ENCODE measurements around the gene SCAMP3.
A peak's percentile ranks its signal among the peaks of the same experiment; 100 is the strongest.
"Not testable (repeated sequence)": the region's sequence is repeated elsewhere in the genome, so short reads cannot be mapped to it uniquely, and the experiment has no call there.

Gene SCAMP3

GRCh38 chr1:155254228-155254713 is 7.9 kb downstream of the SCAMP3 start:
- DNase-seq = no peak

DNA sequence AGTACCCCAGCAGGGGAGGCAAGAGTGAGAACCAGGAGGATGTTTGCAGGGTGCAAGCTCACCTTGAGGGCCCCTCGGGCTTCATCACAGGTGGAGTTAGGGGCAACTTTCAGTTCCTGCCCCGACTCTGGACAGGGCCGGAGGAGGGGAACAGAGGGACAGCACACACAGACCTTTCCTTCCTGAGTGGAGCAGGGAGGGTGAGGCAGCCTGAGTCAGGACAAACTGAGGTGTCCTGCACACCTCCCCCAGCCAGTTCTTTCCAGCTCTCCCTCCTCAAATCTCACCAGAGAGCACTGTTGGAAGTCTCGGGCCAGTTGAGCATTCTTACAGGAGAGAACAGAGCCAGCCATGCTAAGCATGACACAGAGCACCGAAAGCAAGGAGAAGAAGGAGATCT is 8.4 kb downstream of the SCAMP3 start:
- DNase-seq = no peak

DNA sequence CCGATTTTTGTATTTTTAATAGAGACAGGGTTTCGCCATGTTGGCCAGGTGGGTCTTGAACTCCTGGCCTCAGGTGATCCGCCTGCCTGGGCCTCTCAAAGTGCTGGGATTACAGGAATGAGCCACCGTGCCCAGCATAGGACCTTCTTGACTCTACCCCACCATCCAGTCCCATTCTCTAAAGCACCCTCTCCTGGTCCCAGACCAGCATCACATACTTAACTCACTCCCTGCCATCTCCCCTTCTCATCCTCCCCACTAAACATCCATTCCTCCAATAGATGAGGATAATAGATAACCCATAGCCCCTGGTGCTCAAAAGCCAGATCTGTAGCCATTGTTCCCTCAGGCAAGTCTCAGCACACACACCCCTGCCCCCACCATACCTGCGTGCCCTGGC is 9.0 kb downstream of the SCAMP3 start:
- DNase-seq = no peak

DNA sequence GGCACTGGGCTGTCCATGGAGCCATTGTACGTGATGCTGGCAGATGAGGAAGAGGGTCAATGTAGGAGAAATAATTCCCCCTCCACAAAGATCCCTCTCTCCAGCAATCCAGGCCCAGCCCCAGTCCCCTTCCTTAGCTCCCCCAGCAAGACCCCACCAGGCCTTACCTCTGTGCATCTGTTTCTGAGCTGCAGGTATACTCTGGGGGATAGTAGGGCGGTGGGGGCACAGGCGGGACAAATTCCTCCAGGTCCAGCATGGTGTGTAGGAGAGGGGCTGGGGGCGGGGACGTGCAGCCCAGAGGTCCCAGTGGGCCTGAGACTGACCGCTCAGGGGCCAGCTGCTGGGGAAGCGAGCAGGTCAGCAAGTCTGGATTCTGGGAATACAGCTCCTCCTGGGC is 10.6 kb downstream of the SCAMP3 start:
- DNase-seq = no peak

GRCh38 chr1:155250633-155251449 is 11.3 kb downstream of the SCAMP3 start:
- DNase-seq = peak; percentile 93

DNA sequence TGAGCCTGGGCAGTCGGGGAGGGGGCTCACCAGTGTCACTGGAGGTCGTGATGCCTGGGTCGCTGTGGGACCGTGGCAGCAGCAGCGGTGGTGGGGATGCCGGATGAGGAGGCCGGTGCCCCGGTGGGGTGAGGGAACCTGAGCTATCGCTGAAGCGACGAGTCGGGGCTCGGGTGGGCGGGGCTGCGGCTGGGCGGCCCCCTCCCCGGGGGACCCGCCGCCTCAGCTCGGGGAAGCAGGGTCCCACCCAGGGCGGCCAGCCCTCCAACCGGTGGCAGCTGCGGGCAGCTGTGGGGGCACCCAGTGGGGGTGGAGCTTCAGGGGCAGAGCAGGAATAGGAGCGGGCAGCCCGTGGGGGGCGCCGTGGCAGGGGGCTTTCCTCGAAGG is 11.9 kb downstream of the SCAMP3 start:
- DNase-seq = no peak

GRCh38 chr1:155247667-155248553 is 14.2 kb downstream of the SCAMP3 start:
- no peak for DNase-seq

GRCh38 chr1:155246796-155247195 is 15.4 kb downstream of the SCAMP3 start:
- DNase-seq = not testable (repeated sequence)

GRCh38 chr1:155245163-155245524 is 17.0 kb downstream of the SCAMP3 start:
- DNase-seq = no peak

DNA sequence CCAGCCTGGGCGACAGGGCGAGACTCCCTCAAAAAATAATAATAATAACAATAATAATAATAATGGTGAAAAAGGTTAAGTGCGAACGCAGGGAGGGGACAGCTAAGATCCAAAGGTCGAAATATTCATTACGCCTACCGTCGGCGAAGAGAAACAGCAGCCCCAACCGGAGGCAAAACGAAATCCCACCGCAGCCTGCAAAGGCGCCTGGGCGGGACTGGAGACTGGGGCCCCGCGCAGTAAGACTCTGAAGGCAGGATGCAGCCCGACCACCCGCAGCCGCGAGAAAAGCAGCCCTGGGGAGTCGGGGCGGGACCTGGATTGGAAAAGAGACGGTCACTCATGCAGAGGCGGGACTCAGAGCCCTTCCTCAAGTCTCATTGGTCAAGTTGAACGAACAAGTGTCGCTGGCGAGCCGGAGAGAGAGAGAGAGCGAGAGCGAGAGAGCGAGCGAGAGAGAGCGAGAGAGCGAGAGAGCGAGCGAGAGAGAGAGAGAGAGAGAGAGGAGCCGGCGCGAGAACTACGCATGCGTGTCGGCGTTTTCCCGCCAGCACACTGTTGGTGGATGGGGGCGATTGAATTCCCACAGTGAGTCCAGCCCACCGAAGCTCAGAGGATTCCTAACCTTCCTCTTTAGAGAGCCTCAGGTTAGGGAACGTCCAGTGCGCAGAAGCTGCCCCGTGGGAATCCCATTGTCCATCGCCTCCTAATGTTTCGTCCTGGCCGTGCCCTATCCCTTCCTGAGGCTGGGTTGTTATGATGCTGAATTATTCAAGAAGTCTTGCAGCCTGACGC is 17.6 kb downstream of the SCAMP3 start:
- DNase-seq = peak; percentile 85

DNA sequence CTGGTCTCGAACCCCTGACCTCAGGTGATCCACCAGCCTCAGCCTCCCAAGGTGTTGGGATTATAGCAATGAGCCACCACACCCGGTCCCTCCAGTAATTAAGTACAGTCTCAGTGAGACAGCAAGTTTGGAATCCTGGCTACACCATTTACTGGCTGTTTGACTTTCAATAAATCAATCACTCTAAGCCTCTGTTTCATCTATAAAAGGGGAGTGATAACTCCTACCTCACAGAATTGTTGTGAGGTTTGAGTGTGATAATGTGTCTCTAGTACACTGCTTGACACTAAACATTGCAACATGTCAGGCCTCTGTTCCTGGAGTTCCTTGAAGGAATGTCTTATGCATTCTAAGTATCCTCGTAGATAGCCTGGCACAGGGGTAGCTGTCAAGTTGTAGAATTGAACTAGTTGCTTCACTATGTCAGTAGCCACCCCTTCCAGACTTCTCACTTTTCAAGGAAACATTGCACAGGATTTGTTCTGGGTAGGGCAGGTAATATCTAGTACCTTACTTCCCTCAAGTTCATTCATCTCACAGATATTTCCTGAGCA is 19.3 kb downstream of the SCAMP3 start:
- DNase-seq = no peak

DNA sequence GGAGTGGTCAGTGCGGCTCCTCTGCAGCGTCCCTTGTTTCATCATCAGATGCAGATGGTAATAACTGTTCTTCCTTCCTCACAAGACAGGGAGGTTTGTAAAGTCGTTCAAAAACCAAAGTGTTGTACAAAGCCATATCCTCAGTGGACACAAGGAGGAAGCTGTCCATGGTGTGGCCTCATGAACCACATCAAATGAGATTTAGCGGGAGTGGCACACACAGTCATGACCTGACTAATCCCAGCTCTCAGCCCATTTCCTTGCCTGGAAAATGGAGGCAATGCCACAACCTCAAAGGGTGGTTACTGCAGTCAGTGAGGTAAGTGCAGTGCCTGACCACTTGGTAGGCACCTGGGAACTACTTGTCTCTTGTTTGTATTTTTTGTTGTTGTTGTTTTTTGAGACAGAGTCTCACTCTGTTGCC is 20.3 kb downstream of the SCAMP3 start:
- no peak for DNase-seq

- DNase-seq = peak; percentile 43
Observed at GRCh38 chr1:155241069-155241679, 21.0 kb downstream of the SCAMP3 start.

- DNase-seq = no peak
Observed at GRCh38 chr1:155236451-155236850, 25.7 kb downstream of the SCAMP3 start.

DNA sequence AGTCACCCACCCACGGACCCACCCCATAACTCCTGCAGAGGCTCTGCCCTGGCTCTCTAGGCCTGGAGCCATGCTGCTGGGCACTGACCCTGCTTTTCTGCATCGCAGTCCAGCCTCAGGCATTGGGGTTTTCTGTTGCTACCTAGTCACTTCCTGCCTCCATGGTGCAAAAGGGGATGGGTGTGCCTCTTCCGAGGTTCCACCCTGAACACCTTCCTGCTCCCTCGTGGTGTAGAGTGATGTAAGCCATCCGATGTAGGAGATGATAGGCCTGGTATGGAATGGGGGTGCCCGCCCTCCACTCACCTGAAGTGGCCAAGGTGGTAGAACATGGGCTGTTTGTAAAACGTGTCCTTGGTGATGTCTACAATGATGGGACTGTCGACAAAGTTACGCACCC is 26.8 kb downstream of the SCAMP3 start:
- not testable (repeated sequence) for DNase-seq

- not testable (repeated sequence) for DNase-seq
Observed at GRCh38 chr1:155233502-155233901, 28.7 kb downstream of the SCAMP3 start.

DNA sequence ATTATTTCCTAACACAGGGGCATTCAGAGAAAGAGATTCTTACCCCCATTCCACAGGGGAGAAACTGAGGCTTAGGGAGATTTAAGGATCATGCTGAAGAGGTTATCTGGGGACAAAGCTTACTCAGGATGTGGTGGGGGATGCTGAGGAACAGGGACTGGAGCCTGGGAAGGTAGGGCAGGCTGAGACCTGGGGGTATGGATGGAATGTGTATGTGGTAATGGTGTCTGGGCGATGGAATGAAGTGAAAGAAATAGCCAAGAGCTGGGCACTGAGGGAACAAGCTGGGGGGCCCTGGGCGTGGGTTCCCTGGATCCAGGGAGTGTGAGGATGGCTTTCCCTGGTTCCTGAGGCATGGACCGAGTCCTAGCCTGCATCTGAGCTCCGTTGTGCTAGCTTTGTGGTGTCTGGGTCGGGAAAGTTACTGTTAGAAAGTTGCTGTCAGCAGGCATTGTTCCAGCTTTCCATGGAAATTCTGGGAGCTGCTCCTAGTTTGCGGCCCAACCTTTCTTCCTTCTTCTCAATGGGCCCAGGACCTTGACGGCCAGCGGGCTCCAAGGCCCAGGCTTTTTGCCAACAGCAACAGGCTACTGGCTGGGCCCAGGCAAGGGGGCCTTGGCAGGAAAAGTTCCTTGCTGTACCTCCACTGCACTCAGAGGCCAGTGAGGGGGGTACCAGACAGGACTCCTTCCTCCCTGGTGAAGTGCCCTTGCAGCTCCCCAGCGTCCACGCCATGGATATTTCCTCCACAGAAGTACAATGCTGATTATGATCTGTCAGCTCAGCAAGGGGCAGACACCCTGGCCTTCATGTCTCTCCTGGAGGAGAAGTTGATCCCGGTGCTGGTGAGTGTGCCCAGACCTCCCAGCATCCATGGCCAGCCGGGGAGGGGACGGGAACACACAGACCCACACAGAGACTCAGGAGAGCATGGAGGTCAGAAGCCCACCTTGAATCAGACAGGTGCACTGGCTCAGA is 29.9 kb downstream of the SCAMP3 start:
- DNase-seq = not testable (repeated sequence)

DNA sequence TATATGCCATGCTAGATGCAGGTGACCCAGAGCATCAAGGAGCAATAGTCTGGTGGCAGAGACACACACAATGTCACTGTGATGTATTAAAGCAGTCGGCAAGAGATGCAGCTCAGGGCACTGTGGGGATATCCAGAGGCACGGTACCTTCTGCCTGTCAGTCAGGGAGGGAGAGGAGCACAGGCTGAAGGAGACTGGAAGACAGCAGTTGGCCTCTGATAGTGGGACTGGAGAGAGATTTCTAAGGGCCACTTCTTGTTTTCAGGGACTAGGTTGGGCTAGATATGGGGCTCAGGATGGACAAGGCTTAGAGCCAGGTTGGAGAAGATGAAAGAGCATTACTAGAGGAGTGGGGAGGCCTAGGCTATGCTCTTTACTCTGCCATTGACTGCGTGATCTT is 30.9 kb downstream of the SCAMP3 start:
- not testable (repeated sequence) for DNase-seq

DNA sequence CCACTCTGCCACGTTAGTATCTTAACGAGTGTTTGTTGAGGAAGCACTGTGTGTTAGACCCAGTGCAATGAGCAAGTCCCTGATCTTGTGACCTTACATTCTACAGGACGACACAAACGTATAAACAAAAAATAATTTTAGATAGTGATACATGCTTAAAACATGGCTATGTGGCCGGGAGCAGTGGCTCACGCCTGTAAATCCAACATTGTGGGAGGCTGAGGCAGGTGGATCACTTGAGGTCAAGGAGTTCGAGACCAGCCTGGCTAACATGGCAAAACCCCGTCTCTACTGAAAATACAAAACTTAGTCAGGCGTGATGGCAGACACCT is 34.1 kb downstream of the SCAMP3 start:
- DNase-seq = no peak

DNA sequence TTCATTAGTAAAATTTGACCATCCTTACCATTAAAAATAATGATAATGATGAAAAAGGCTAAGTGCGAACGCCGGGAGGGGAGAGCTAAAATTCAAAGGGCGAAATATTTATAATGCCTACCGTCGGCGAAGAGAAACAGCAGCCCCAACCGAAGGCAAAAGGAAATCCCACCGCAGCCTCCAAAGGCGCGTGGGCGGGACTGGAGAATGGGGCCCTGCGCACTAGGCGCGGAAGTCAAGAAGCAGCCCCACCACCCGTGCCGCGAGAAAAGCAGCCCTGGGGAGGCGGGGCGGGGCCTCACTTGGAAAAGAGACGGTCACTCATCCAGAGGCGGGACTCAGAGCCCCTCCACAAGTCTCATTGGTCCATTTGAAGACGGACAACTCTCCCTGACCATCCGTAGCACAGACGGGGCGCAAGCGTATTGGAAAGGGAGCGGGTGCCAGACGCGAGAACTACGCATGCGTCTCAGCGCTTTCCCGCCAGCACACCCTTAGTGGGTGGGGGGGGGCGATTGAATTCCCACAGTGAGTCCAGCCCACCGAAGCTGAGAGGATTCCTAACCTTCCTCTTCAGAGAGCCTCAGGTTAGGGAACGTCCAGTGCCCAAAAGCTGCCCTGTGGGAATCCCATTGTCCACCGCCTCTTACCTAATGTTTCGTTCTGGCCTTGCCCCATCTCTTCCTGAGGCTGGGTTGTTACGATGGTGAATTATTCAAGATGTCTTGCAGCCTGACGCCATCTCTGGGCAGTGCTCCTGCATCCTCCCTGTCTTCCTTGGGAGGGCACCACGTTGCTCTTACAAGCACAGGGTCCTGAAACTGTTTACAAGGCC is 34.7 kb downstream of the SCAMP3 start:
- DNase-seq = peak; percentile 96

All from activated CD4-positive, alpha-beta T cell treated with anti-CD3 and anti-CD28 coated beads for 1 hour (primary cell).